Esophagus squamous epithelium (tissue), 5 donors: ENCODE data around the gene MAP7D1. TPM values are rescaled to one million over a fixed set of nuclear protein-coding genes. Genes with fewer than 3 reads are reported as not detected.
A peak's percentile ranks its signal among the peaks of the same experiment; 100 is the strongest.

Source experiments
- DNase-seq: peaks from one replicate; lab custom pipeline; 2025; lab: John Stamatoyannopoulos, UW
- H3K27ac ChIP-seq, 4 donors: fragments of 200-600 bp; sonication (generic); one replicate each; pipeline ENCODE4 v1.5.1; 2016 to 2019; ENCODE audit warnings: mild to moderate bottlenecking in 1 of 4
- H3K27me3 ChIP-seq, 4 donors: fragments of 200-600 bp; sonication (generic); 1 replicate in 3 of 4; 2 replicates in 1 of 4; pipeline versions ENCODE4 v1.5.1 to v1.6.0; 2017 to 2021; ENCODE audit warnings: antibody characterized with exemption in 1 of 4
- H3K36me3 ChIP-seq, 3 donors: fragments of 200-600 bp; sonication (generic); one replicate each; pipeline ENCODE4 v1.5.1; 2016 to 2019
- H3K4me1 ChIP-seq, 3 donors: fragments of 200-600 bp; sonication (generic); one replicate each; pipeline ENCODE4 v1.5.1; 2017 to 2019
- H3K4me3 ChIP-seq, 4 donors: fragments of 200-600 bp; sonication (generic); 1 replicate in 3 of 4; 2 replicates in 1 of 4; pipeline ENCODE4 v1.5.1; 2016 to 2019; ENCODE audit warnings: mild to moderate bottlenecking in 2 of 4, moderate library complexity in 1 of 4
- H3K9me3 ChIP-seq, 3 donors: fragments of 200-600 bp; sonication (generic); one replicate each; pipeline ENCODE4 v1.5.1; 2016 to 2019
- CTCF ChIP-seq, 6 experiments: fragments of 450-650 bp in 4 of 6; fragments of 200-600 bp in 2 of 6; sonication (generic) in 2 of 6; IDR thresholded peaks; one replicate each; pipeline ENCODE4 v1.5.1; 2016 to 2019; ENCODE audit warnings: antibody characterized with exemption in 6 of 6, mild to moderate bottlenecking in 4 of 6, moderate library complexity in 4 of 6
- POLR2A ChIP-seq, 4 donors: fragments of 450-650 bp; IDR thresholded peaks; one replicate each; pipeline ENCODE4 v1.6.1; 2017; ENCODE audit warnings: antibody characterized with exemption in 4 of 4, mild to moderate bottlenecking in 4 of 4, moderate library complexity in 3 of 4
- WGBS, 2 donors: methylation state at CpG; one replicate each; pipeline ENCODE4 v1.1.5; 2018; 5-methylcytosine and 5-hydroxymethylcytosine counted together
- intact Hi-C: fragments of 100-400 bp; cut with DNase I; formaldehyde crosslinking; loops from one replicate; pipeline ENCODE4 v1.15.0; 2022
- total RNA-seq, 4 donors: library from RNA; depleted of rRNA; stranded (reverse); fragments of >200 nt; gene quantifications; one replicate each; pipeline ENCODE4 v1.1.0, GENCODE V29; 2016
- donor health status: DM: yes; HTN: yes; CAD: no.

Gene MAP7D1
- total RNA-seq, 4 donors from 2014 or later, result 59.4 to 180 (median 92.9) TPM

GRCh38 chr1:36172017-36172747, 16.2 kb downstream of the MAP7D1 start:
- intact Hi-C loops, result no loop called here

DNA sequence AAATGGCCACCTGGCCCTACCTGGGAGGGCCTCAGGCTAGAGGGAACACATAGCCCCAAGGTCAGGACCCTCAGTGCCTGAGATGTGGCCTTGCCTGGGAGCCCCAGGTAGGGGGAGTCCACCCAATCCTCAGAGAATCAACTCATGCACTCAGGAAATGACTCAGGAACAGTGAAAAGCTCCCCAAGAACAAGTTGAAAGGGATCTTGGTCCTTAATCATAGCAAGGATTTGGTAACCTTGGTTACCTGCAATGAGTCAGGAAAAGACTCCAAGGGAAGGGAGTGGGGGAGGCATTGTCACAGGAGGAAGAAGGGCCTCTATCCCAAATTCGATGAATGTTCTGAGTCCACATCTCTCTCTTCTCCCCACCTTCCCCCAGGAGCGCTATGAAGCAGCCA, 17.0 kb downstream of the MAP7D1 start:
- Histone ChIP-seq H3K4me3 (no peak overlapping the region), H3K27ac (peak overlapping the region; percentile 24 to 78 (median 64)), H3K9me3 (no peaks in the 10 kb centered on the region), H3K4me1 (peaks cover 22 to 82% (median 47%) of the 10 kb centered on the region in 3 donors), H3K27me3 (no peaks in the 10 kb centered on the region), H3K36me3 (peaks cover 53 to 92% (median 60%) of the 10 kb centered on the region in 3 donors)
- no peak for DNase-seq
- intact Hi-C loops, result no loop called here
- WGBS, 2 donors, result 62% methylated on average over 2 of the region's 2 CpGs; no CpG with 5 or more reads in 1 of the 2 donors
- no peak for TF ChIP-seq CTCF (IDR thresholded peaks at IDR 0.05)
- no peak for TF ChIP-seq POLR2A (IDR thresholded peaks at IDR 0.05)

More at GRCh38 chr1:36172017-36172747, 16.2 kb downstream of the MAP7D1 start:
- DNase-seq, result no peak
- peaks cover 45 to 92% (median 52%) of the 10 kb centered on the region in 3 donors for H3K36me3 ChIP-seq
- H3K27me3 ChIP-seq, result no peaks in the 10 kb centered on the region
- H3K4me1 ChIP-seq, result peaks cover 28 to 87% (median 54%) of the 10 kb centered on the region in 3 donors
- H3K9me3 ChIP-seq, result no peaks in the 10 kb centered on the region
- 90 to 93% methylated on average over 14 to 16 of the region's 21 CpGs for WGBS, 2 donors
- peak overlapping the region; percentile 24 to 78 (median 64) for H3K27ac ChIP-seq
- TF ChIP-seq CTCF (IDR thresholded peaks at IDR 0.05), result no peak
- no peak for TF ChIP-seq POLR2A (IDR thresholded peaks at IDR 0.05)
- H3K4me3 ChIP-seq, result no peak overlapping the region

- Histone ChIP-seq H3K4me3 (no peak overlapping the region), H3K4me1 (peaks cover 15 to 74% (median 38%) of the 10 kb centered on the region in 3 donors), H3K27ac (peak overlapping the region in 3 of 4 donors; percentile 3 to 69 (median 50)), H3K9me3 (no peaks in the 10 kb centered on the region), H3K36me3 (peaks cover 70 to 98% (median 77%) of the 10 kb centered on the region in 3 donors), H3K27me3 (no peaks in the 10 kb centered on the region)
- DNase-seq, result no peak
- 36 to 47% methylated on average over 5 to 7 of the region's 11 CpGs for WGBS, 2 donors
- TF ChIP-seq POLR2A (IDR thresholded peaks at IDR 0.05) (no peak), CTCF (IDR thresholded peaks at IDR 0.05) (no peak)
- intact Hi-C loops, result no loop called here
Observed at GRCh38 chr1:36174713-36175112, 18.8 kb downstream of the MAP7D1 start.

GRCh38 chr1:36175137-36176095, 19.5 kb downstream of the MAP7D1 start:
- TF ChIP-seq POLR2A (IDR thresholded peaks at IDR 0.05), result no peak
- TF ChIP-seq CTCF (IDR thresholded peaks at IDR 0.05), result no peak
- Histone ChIP-seq H3K36me3 (peaks cover 77 to 100% (median 82%) of the 10 kb centered on the region in 3 donors), H3K4me3 (no peak overlapping the region), H3K27me3 (no peaks in the 10 kb centered on the region), H3K27ac (peak overlapping the region; percentile 18 to 69 (median 52)), H3K9me3 (no peaks in the 10 kb centered on the region), H3K4me1 (peaks cover 15 to 66% (median 35%) of the 10 kb centered on the region in 3 donors)
- intact Hi-C loops, result no loop called here
- no peak for DNase-seq
- WGBS, 2 donors, result no CpG with 5 or more reads among the region's 11 CpGs
